AG09309 (cell line): Measurements from ENCODE around the gene ADGRB2.

Source experiments
- DNase-seq: peaks from one replicate; pipeline ENCODE4 v3.0.0-alpha.2; 2010; ENCODE audit warnings: low read depth
- H3K4me3 ChIP-seq: 2 replicates; pipeline ENCODE4 v1.5.1; 2011; ENCODE audit warnings: mild to moderate bottlenecking, low read depth, low read length, moderate library complexity; ENCODE audit not compliant: control insufficient read depth
- TF ChIP-seq, protein P1 (sequence below): IDR thresholded peaks from 2 replicates; pipeline ENCODE4 v1.5.1; 2011; ENCODE audit warnings: mild to moderate bottlenecking, low read depth, low read length, inconsistent platforms; ENCODE audit not compliant: insufficient read depth, control insufficient read depth; ENCODE audit errors: missing control alignments

The ADGRB2 gene

DNA sequence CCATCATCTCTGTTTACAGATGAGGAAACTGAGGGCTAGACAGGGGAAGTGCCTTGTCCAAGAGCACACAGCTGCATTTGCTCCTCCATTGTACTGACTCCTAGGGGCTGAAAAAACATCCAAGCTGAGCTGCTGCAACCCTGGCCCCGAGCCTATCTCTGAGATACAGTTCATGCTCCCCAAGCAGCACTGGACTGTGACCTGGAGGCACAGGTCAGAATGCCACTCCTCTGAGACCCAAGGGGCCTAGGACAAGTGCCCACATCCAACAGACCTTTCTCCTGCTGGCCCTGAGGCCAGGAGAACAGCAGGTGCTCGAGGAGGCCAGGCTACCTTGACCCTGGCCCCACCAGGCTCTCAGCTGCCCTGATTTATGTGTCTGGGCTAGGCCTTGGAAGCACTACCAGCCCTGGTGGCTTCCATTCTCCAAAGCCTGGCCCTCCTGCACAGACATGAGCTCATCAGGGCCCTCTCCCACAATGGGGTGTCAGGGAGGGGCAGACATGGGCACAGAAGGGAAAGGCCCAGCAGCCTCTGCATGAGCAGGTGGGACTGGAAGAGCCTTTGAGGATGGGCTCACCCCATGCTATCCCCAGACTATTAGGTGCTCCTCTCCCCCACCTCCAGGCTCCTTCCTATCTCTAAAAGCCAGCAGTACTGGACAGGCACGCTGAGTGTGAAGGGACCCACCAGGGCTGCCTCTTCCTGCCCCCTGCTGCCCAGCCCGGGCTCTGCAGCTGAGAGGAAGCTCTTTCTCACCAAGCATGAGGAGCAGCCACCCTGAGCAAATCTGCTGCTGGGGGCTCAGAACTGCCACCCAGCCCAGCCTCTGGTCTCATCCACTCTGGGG is 18.8 kb downstream of the ADGRB2 start:
- DNase-seq: no peak

DNA sequence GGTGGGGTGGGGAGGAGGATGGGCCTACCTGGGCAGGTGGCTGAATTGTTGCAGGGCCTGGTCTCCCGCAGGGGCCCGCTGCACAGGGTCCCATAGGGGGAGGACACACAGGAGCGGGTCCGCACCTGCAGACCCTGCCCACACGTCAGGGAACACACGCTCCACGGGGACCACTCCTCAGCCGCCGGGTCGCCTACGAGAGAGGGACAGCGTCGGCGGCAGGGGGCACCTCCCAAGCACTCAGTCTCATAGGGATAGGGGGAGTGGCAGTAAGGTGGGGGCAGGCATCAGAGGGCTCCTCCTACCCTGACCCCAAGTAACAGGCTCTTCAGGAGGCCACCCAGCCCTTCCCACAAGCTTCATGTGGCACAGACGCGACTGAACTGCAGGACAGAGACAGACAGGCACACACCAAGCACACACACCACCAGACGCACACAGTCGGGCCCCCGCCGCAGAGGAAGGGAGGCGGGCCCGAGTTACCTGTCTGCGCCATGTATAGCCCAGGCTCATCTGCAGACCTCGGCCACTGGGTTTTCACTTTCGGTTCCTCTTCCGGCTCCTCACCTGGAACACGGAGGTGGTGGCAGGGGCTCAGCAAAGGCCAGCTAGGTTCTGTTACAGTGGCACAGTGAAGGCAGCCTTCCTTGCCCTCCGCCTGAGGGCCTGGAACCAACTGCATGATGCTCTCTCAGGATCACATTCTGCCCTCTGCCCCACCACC is 19.8 kb downstream of the ADGRB2 start:
- TF ChIP-seq, protein P1, sequence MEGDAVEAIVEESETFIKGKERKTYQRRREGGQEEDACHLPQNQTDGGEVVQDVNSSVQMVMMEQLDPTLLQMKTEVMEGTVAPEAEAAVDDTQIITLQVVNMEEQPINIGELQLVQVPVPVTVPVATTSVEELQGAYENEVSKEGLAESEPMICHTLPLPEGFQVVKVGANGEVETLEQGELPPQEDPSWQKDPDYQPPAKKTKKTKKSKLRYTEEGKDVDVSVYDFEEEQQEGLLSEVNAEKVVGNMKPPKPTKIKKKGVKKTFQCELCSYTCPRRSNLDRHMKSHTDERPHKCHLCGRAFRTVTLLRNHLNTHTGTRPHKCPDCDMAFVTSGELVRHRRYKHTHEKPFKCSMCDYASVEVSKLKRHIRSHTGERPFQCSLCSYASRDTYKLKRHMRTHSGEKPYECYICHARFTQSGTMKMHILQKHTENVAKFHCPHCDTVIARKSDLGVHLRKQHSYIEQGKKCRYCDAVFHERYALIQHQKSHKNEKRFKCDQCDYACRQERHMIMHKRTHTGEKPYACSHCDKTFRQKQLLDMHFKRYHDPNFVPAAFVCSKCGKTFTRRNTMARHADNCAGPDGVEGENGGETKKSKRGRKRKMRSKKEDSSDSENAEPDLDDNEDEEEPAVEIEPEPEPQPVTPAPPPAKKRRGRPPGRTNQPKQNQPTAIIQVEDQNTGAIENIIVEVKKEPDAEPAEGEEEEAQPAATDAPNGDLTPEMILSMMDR: no peak
- no peak for DNase-seq
- no peak overlapping the region for H3K4me3 ChIP-seq

More for the DNA sequence above, 18.8 kb downstream of the ADGRB2 start:
- no peak overlapping the region for H3K4me3 ChIP-seq
- TF ChIP-seq, protein P1: peak; percentile 93

DNA sequence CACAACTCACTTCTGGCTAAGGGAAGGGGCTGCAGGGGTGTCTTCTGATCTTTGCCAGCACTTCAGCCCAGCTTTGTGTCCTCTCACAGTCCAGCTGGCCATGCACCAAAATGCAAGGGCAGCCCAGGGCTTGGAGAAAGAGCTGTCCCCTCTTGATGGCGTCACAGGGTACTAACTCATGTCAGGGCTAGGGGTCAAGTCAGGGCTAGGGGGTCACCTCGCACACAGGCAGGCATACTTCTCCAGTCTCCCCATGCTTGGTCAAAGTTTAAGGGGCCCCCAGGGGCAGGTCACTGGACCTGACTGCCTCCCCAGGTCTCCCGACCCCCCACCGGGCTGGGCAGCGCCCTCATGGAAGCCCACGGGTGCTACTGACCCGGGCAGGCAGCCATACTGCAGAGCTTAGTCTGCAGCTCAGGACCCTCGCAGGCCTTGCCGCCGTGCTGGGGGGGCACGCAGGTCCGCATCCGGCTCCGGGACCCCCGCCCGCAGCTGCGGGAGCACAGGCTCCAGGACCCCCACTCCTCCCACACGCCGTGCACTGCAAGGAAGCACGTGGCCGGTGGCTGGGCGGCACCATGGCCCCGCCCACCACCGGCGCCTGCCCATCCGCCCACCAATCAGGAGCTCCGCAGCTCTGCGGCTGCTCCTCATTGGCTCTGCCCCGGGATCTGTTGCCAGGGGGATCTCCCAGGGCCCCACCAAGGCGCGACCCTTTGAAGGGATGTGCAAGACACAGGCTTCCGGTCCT is 21.5 kb downstream of the ADGRB2 start:
- TF ChIP-seq, protein P1: no peak
- no peak for DNase-seq

DNA sequence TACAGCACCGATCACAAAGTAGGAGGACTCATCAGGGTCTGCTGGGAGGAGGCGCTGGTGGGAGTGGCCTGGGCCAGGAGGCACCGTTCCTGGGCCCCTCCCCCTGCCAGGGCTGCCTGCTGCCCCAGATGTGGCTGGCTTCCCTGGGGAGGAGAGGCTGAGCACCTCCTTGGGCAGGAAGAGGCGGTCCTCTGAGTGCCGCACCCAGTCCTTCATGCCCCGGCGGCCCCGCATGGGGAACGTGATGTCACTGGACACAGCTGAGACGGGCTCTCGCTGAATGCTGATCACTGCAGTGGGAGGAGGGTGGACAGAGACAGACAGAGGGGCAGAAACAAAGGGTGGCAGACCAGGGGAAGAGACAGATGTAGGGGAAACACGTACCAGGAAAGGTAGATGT is 24.8 kb downstream of the ADGRB2 start:
- no peak overlapping the region for H3K4me3 ChIP-seq
- TF ChIP-seq, protein P1: no peak
- DNase-seq: no peak

More for the DNA sequence above, 21.5 kb downstream of the ADGRB2 start:
- H3K4me3 ChIP-seq: no peak overlapping the region

DNA sequence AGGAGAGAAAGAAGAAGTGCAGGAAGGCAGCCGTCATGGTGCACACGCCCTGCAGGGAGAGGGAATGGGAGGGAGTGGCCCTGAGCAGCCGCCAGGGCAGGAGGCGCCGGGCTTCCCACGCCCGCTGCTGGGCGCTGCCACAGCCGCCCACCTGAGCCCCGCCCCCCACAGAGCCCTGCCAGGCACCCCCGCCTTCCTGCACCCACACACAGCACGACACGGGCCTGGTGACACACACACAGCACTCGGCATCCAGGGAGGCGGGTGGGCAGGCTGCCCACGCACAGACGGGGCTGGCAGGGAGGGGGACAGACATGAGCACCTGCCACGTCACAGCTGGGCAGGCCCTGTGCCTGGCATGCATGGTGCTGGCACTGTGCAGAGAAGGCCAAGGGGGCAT is 27.5 kb downstream of the ADGRB2 start:
- DNase-seq: no peak
- H3K4me3 ChIP-seq: no peak overlapping the region
- TF ChIP-seq, protein P1: no peak

DNA sequence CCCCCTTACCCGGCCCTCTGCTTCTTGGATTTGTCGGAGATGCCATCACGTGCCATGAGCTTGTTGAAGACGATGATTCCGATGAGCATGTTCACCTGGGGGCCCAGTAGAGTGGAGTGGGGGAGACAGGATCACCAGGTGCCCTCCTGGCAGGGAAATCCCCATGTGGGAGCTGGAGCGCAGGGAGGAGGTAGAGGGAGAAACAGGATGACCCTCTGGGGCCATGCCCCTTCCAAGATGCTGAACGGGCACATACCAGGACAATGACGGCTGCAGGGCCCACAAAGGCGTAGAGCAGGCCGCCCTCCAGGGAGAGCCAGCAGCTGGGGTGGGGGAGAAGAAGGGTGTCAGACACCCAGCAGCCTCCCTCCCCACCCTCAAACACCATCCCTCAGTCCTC is 28.6 kb downstream of the ADGRB2 start:
- H3K4me3 ChIP-seq: no peak overlapping the region
- no peak for DNase-seq
- TF ChIP-seq, protein P1: no peak
